Lower leg skin (tissue), 3 donors: ENCODE results near the gene CCDC38.

Source experiments
- CTCF ChIP-seq, 3 donors: fragments of 450-650 bp; IDR thresholded peaks; one replicate each; pipeline ENCODE4 v1.5.1; 2016; ENCODE audit warnings: antibody characterized with exemption in 3 of 3, mild to moderate bottlenecking in 3 of 3, moderate library complexity in 2 of 3
- POLR2A ChIP-seq, 2 donors: fragments of 450-650 bp; IDR thresholded peaks; one replicate each; pipeline ENCODE4 v1.6.1; 2016 to 2017; ENCODE audit warnings: antibody characterized with exemption in 2 of 2, mild to moderate bottlenecking in 1 of 2, moderate library complexity in 1 of 2

- TF ChIP-seq CTCF (IDR thresholded peaks at IDR 0.05) = no peak
- TF ChIP-seq POLR2A (IDR thresholded peaks at IDR 0.05) = no peak
Observed at GRCh38 chr12:95980437-95980836, 38.0 kb upstream of the CCDC38 start.
